Panc1 (cell line): Measurements from ENCODE around the gene GJA1. TPM values are rescaled to one million over a fixed set of nuclear protein-coding genes. Genes with fewer than 3 reads are reported as not detected.

ENCODE experiments used
- ATAC-seq: fragments of 200-7000 bp; cut with Tn5 transposase; 2 replicates; pipeline ENCODE4 v1.9.1; 2020; ENCODE audit warnings: mild to moderate bottlenecking, moderate library complexity
- BruUV-seq: library from RNA; stranded (reverse); fragments of 400-500 nt; replicated peaks from 2 replicates; lab custom pipeline; 2021; lab: Mats Ljungman, UMichigan
- CTCF ChIA-PET: fragments of 300-600 bp; sonication (Branson Sonifier 250); formaldehyde crosslinking; loops from one replicate; lab custom pipeline; 2022; ENCODE audit warnings: antibody characterized with exemption; lab: Charles Lee
- POLR2A ChIA-PET: fragments of 300-600 bp; sonication (Branson Sonifier 250); formaldehyde crosslinking; loops from one replicate; lab custom pipeline; 2022; ENCODE audit warnings: antibody characterized with exemption; lab: Charles Lee
- DNase-seq: peaks from one replicate; pipeline ENCODE4 v3.0.0-alpha.2; 2010; ENCODE audit warnings: low read depth, low spot score
- H3K27ac ChIP-seq: 2 replicates; pipeline ENCODE4 v1.5.1; 2011; ENCODE audit warnings: mild to moderate bottlenecking, low read length, inconsistent platforms
- H3K27me3 ChIP-seq: fragments of 200-500 bp; sonication (Bioruptor generic); 2 replicates; pipeline ENCODE4 v1.6.0; 2014; ENCODE audit warnings: low read length, inconsistent platforms; ENCODE audit not compliant: control insufficient read depth, insufficient read depth
- H3K36me3 ChIP-seq: fragments of 200-500 bp; sonication (Bioruptor generic); 2 replicates; pipeline ENCODE4 v1.5.1; 2014; ENCODE audit warnings: inconsistent platforms, mild to moderate bottlenecking, low read length, moderate library complexity; ENCODE audit not compliant: control insufficient read depth, insufficient read depth
- H3K4me1 ChIP-seq: 2 replicates; pipeline ENCODE4 v1.5.1; 2011; ENCODE audit warnings: inconsistent platforms, mild to moderate bottlenecking, low read length, moderate library complexity; ENCODE audit not compliant: control insufficient read depth, insufficient read depth
- H3K4me3 ChIP-seq, 2 experiments: 2 replicates each; pipeline ENCODE4 v1.5.1; 2011 to 2012; ENCODE audit warnings: low read depth in 2 of 2, low read length in 2 of 2, mild to moderate bottlenecking in 2 of 2, inconsistent platforms in 1 of 2, moderate library complexity in 1 of 2
- H3K9me3 ChIP-seq: fragments of 200-500 bp; sonication (Bioruptor generic); 2 replicates; pipeline ENCODE4 v1.5.1; 2014; ENCODE audit warnings: low read depth, mild to moderate bottlenecking, inconsistent platforms, low read length, moderate library complexity; ENCODE audit not compliant: control insufficient read depth, insufficient read depth
- CTCF ChIP-seq: fragments of 450-650 bp; IDR thresholded peaks from 2 replicates; pipeline ENCODE4 v1.5.1; 2017; ENCODE audit warnings: mild to moderate bottlenecking
- POLR2AphosphoS5 ChIP-seq: IDR thresholded peaks from 2 replicates; pipeline ENCODE4 v1.6.1; 2012; ENCODE audit warnings: mild to moderate bottlenecking, low read depth, low read length, moderate library complexity
- SIN3A ChIP-seq: IDR thresholded peaks from 2 replicates; pipeline ENCODE4 v1.6.1; 2012; ENCODE audit warnings: low read depth, mild to moderate bottlenecking, low read length, moderate library complexity, borderline replicate concordance; ENCODE audit not compliant: insufficient read depth
- TCF7L2 ChIP-seq: IDR thresholded peaks from 2 replicates; pipeline ENCODE4 v1.6.1; 2011; ENCODE audit warnings: mild to moderate bottlenecking, low read depth, low read length, inconsistent platforms
- in situ Hi-C: cut with HindIII; loops from 2 replicates; pipeline ENCODE4 v1.10.0; 2016; ENCODE audit warnings: low sequenced_read_pairs, low pct_unique_long_range_greater_than_20kb
- intact Hi-C: fragments of 100-400 bp; cut with micrococcal nuclease; formaldehyde crosslinking; loops from one replicate; pipeline ENCODE4 v1.10.0; 2022; ENCODE audit not compliant: unreplicated experiment
- total RNA-seq: library from RNA; stranded (reverse); gene quantifications from one replicate; pipeline ENCODE4 v1.2.1, GENCODE V29; 2021; ENCODE audit not compliant: unreplicated experiment
- TF ChIP-seq, protein P1 (sequence below), 2 experiments: IDR thresholded peaks; 2 replicates each; pipeline ENCODE4 v1.6.1; 2011 to 2012; ENCODE audit warnings: low read depth in 2 of 2, control low read depth in 1 of 2, low read length in 1 of 2, mild to moderate bottlenecking in 1 of 2, moderate library complexity in 1 of 2; ENCODE audit not compliant: insufficient read depth in 1 of 2

GJA1 gene
- total RNA-seq, 1 experiment from 2014 or later = 3.8 TPM

- intact Hi-C loops = no loop called here
- CTCF ChIA-PET = no interaction called here
- no peak for ATAC-seq
- Histone ChIP-seq H3K27me3 (no peaks in the 10 kb centered on the region), H3K27ac (no peak overlapping the region), H3K4me3 (no peak overlapping the region), H3K9me3 (no peaks in the 10 kb centered on the region), H3K4me1 (no peaks in the 10 kb centered on the region), H3K36me3 (no peaks in the 10 kb centered on the region)
- no peak for DNase-seq
- no TSS peak for BruUV-seq
- POLR2A ChIA-PET = no interaction called here
- TF ChIP-seq, protein P1, sequence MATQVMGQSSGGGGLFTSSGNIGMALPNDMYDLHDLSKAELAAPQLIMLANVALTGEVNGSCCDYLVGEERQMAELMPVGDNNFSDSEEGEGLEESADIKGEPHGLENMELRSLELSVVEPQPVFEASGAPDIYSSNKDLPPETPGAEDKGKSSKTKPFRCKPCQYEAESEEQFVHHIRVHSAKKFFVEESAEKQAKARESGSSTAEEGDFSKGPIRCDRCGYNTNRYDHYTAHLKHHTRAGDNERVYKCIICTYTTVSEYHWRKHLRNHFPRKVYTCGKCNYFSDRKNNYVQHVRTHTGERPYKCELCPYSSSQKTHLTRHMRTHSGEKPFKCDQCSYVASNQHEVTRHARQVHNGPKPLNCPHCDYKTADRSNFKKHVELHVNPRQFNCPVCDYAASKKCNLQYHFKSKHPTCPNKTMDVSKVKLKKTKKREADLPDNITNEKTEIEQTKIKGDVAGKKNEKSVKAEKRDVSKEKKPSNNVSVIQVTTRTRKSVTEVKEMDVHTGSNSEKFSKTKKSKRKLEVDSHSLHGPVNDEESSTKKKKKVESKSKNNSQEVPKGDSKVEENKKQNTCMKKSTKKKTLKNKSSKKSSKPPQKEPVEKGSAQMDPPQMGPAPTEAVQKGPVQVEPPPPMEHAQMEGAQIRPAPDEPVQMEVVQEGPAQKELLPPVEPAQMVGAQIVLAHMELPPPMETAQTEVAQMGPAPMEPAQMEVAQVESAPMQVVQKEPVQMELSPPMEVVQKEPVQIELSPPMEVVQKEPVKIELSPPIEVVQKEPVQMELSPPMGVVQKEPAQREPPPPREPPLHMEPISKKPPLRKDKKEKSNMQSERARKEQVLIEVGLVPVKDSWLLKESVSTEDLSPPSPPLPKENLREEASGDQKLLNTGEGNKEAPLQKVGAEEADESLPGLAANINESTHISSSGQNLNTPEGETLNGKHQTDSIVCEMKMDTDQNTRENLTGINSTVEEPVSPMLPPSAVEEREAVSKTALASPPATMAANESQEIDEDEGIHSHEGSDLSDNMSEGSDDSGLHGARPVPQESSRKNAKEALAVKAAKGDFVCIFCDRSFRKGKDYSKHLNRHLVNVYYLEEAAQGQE (IDR thresholded peaks at IDR 0.05; ENCODE audit: insufficient read depth in 1 of 2, low read depth in 2 of 2, low read length in 1 of 2) = no peak
- TF ChIP-seq POLR2AphosphoS5 (no peak), TCF7L2 (no peak), CTCF (no peak), SIN3A (no peak)
- in situ Hi-C loops = no loop called here
Observed at GRCh38 chr6:121482004-121482693, 46.7 kb downstream of the GJA1 start.

DNA sequence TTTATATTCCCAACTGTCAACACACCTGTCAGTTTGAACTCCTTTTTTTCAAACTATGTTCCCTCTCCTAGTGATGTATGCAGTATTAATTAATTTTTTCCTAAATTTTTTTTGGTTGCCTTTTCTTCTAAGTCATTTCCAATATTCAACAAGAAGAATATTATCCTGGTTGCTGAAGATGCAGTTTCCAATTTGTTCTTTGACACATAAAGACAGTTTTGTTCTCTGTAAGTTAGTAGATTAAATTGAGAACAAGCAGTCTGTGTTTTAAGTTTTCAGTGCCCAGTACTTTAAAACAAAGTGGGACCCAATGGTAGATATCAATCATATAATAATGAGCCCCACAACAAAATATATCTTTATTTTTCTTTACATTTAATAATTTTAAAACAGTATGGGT, 47.3 kb downstream of the GJA1 start:
- ChIA-PET CTCF (no interaction called here), POLR2A (no interaction called here)
- ATAC-seq (no peak), DNase-seq (no peak)
- H3K27me3 ChIP-seq = no peaks in the 10 kb centered on the region
- no peak overlapping the region for H3K4me3 ChIP-seq
- TF ChIP-seq TCF7L2 = no peak
- intact Hi-C loops = no loop called here
- H3K9me3 ChIP-seq = no peaks in the 10 kb centered on the region
- H3K36me3 ChIP-seq = no peaks in the 10 kb centered on the region
- no peak overlapping the region for H3K27ac ChIP-seq
- H3K4me1 ChIP-seq = no peaks in the 10 kb centered on the region
- no TSS peak for BruUV-seq
- in situ Hi-C loops = no loop called here

GRCh38 chr6:121485359-121485811, 49.9 kb downstream of the GJA1 start:
- intact Hi-C loops = no loop called here
- Histone ChIP-seq H3K4me3 (no peak overlapping the region), H3K27ac (no peak overlapping the region), H3K36me3 (no peaks in the 10 kb centered on the region), H3K9me3 (no peaks in the 10 kb centered on the region), H3K27me3 (no peaks in the 10 kb centered on the region), H3K4me1 (no peaks in the 10 kb centered on the region)
- in situ Hi-C loops = no loop called here
- ChIA-PET POLR2A (no interaction called here), CTCF (no interaction called here)
- TF ChIP-seq SIN3A (no peak), POLR2AphosphoS5 (no peak), CTCF (no peak)
- no TSS peak for BruUV-seq
- DNase-seq = no peak
- ATAC-seq = no peak
